ENCODE data around the gene DDIT3.
A peak's percentile ranks its signal among the peaks of the same experiment; 100 is the strongest.
"Not testable (repeated sequence)": the region's sequence is repeated elsewhere in the genome, so short reads cannot be mapped to it uniquely, and the experiment has no call there.

The DDIT3 gene

GRCh38 chr12:57518176-57518919, 2.0 kb downstream of the DDIT3 start:
- H3K4me1 ChIP-seq (ENCODE audit: control insufficient read depth, insufficient read depth, low read length, poor library complexity, severe bottlenecking) = peaks cover 34% of the 10 kb centered on the region
- no peak overlapping the region for H3K27ac ChIP-seq (ENCODE audit: low read depth, low read length, severe bottlenecking)
- H3K4me3 ChIP-seq (ENCODE audit: extremely low read depth, insufficient read depth, low read length, poor library complexity, severe bottlenecking) = peak overlapping the region; percentile 92
- H3K36me3 ChIP-seq (ENCODE audit: control insufficient read depth, insufficient read depth, low read length) = peaks cover 62% of the 10 kb centered on the region
- 96 to 99% methylated on average over 4 to 6 of the region's 8 CpGs for WGBS, 2 experiments (ENCODE audit: insufficient coverage in 2 of 2)
- no peaks in the 10 kb centered on the region for H3K9me3 ChIP-seq (ENCODE audit: control insufficient read depth, low read length)

GRCh38 chr12:57517718-57518117, 2.6 kb downstream of the DDIT3 start:
- not testable (repeated sequence) for H3K4me3 ChIP-seq (ENCODE audit: extremely low read depth, insufficient read depth, low read length, poor library complexity, severe bottlenecking); H3K9me3 ChIP-seq (ENCODE audit: control insufficient read depth, low read length)
- Histone ChIP-seq H3K27ac (ENCODE audit: low read depth, low read length, severe bottlenecking) (peak overlapping the region; percentile 71), H3K36me3 (ENCODE audit: control insufficient read depth, insufficient read depth, low read length) (peaks cover 68% of the 10 kb centered on the region), H3K4me1 (ENCODE audit: control insufficient read depth, insufficient read depth, low read length, poor library complexity, severe bottlenecking) (peaks cover 34% of the 10 kb centered on the region)
- 84 to 90% methylated on average over 8 to 10 of the region's 10 CpGs for WGBS, 2 experiments (ENCODE audit: insufficient coverage in 2 of 2)

- Histone ChIP-seq H3K9me3 (ENCODE audit: control insufficient read depth, low read length) (no peaks in the 10 kb centered on the region), H3K36me3 (ENCODE audit: control insufficient read depth, insufficient read depth, low read length) (peaks cover 74% of the 10 kb centered on the region), H3K27ac (ENCODE audit: low read depth, low read length, severe bottlenecking) (peak overlapping the region; percentile 71), H3K4me3 (ENCODE audit: extremely low read depth, insufficient read depth, low read length, poor library complexity, severe bottlenecking) (no peak overlapping the region), H3K4me1 (ENCODE audit: control insufficient read depth, insufficient read depth, low read length, poor library complexity, severe bottlenecking) (peaks cover 33% of the 10 kb centered on the region)
- 91 to 100% methylated on average over 1 of the region's 1 CpG for WGBS, 2 experiments (ENCODE audit: insufficient coverage in 2 of 2)
These were observed 3.1 kb downstream of the DDIT3 start for GRCh38 chr12:57517187-57517586.

GRCh38 chr12:57516617-57517153, 3.6 kb downstream of the DDIT3 start:
- Histone ChIP-seq H3K9me3 (ENCODE audit: control insufficient read depth, low read length) (no peaks in the 10 kb centered on the region), H3K36me3 (ENCODE audit: control insufficient read depth, insufficient read depth, low read length) (peaks cover 79% of the 10 kb centered on the region), H3K4me1 (ENCODE audit: control insufficient read depth, insufficient read depth, low read length, poor library complexity, severe bottlenecking) (peaks cover 28% of the 10 kb centered on the region), H3K27ac (ENCODE audit: low read depth, low read length, severe bottlenecking) (peak overlapping the region; percentile 71), H3K4me3 (ENCODE audit: extremely low read depth, insufficient read depth, low read length, poor library complexity, severe bottlenecking) (no peak overlapping the region)
- 97 to 98% methylated on average over 8 to 9 of the region's 11 CpGs for WGBS, 2 experiments (ENCODE audit: insufficient coverage in 2 of 2)

- peaks cover 22% of the 10 kb centered on the region for H3K4me1 ChIP-seq (ENCODE audit: control insufficient read depth, insufficient read depth, low read length, poor library complexity, severe bottlenecking)
- H3K27ac ChIP-seq (ENCODE audit: low read depth, low read length, severe bottlenecking) = peak overlapping the region; percentile 36
- no peak overlapping the region for H3K4me3 ChIP-seq (ENCODE audit: extremely low read depth, insufficient read depth, low read length, poor library complexity, severe bottlenecking)
- H3K9me3 ChIP-seq (ENCODE audit: control insufficient read depth, low read length) = no peaks in the 10 kb centered on the region
- peaks cover 85% of the 10 kb centered on the region for H3K36me3 ChIP-seq (ENCODE audit: control insufficient read depth, insufficient read depth, low read length)
- WGBS, 2 experiments (ENCODE audit: insufficient coverage in 2 of 2) = 97% methylated on average over 8 to 9 of the region's 11 CpGs
These were observed 4.3 kb downstream of the DDIT3 start for GRCh38 chr12:57515934-57516541.

GRCh38 chr12:57515408-57515933, 4.8 kb downstream of the DDIT3 start:
- Histone ChIP-seq H3K4me3 (ENCODE audit: extremely low read depth, insufficient read depth, low read length, poor library complexity, severe bottlenecking) (no peak overlapping the region), H3K27ac (ENCODE audit: low read depth, low read length, severe bottlenecking) (peak overlapping the region; percentile 36), H3K36me3 (ENCODE audit: control insufficient read depth, insufficient read depth, low read length) (peaks cover 91% of the 10 kb centered on the region), H3K4me1 (ENCODE audit: control insufficient read depth, insufficient read depth, low read length, poor library complexity, severe bottlenecking) (peaks cover 22% of the 10 kb centered on the region), H3K9me3 (ENCODE audit: control insufficient read depth, low read length) (no peaks in the 10 kb centered on the region)
- 94% methylated on average over 2 of the region's 3 CpGs; no CpG with 5 or more reads in 1 of the 2 experiments for WGBS, 2 experiments (ENCODE audit: insufficient coverage in 2 of 2)

GRCh38 chr12:57514720-57515407, 5.5 kb downstream of the DDIT3 start:
- Histone ChIP-seq H3K27ac (ENCODE audit: low read depth, low read length, severe bottlenecking) (no peak overlapping the region), H3K36me3 (ENCODE audit: control insufficient read depth, insufficient read depth, low read length) (peaks cover 95% of the 10 kb centered on the region), H3K4me3 (ENCODE audit: extremely low read depth, insufficient read depth, low read length, poor library complexity, severe bottlenecking) (no peak overlapping the region), H3K9me3 (ENCODE audit: control insufficient read depth, low read length) (no peaks in the 10 kb centered on the region), H3K4me1 (ENCODE audit: control insufficient read depth, insufficient read depth, low read length, poor library complexity, severe bottlenecking) (peaks cover 22% of the 10 kb centered on the region)
- 97 to 100% methylated on average over 4 to 5 of the region's 9 CpGs for WGBS, 2 experiments (ENCODE audit: insufficient coverage in 2 of 2)

- not testable (repeated sequence) for H3K4me3 ChIP-seq (ENCODE audit: extremely low read depth, insufficient read depth, low read length, poor library complexity, severe bottlenecking); H3K27ac ChIP-seq (ENCODE audit: low read depth, low read length, severe bottlenecking); H3K9me3 ChIP-seq (ENCODE audit: control insufficient read depth, low read length)
- peaks cover 96% of the 10 kb centered on the region for H3K36me3 ChIP-seq (ENCODE audit: control insufficient read depth, insufficient read depth, low read length)
- H3K4me1 ChIP-seq (ENCODE audit: control insufficient read depth, insufficient read depth, low read length, poor library complexity, severe bottlenecking) = peaks cover 22% of the 10 kb centered on the region
- 97% methylated on average over 8 to 9 of the region's 9 CpGs for WGBS, 2 experiments (ENCODE audit: insufficient coverage in 2 of 2)
These were observed 6.1 kb downstream of the DDIT3 start for GRCh38 chr12:57514246-57514645.

GRCh38 chr12:57513677-57514076, 6.6 kb downstream of the DDIT3 start:
- not testable (repeated sequence) for H3K4me3 ChIP-seq (ENCODE audit: extremely low read depth, insufficient read depth, low read length, poor library complexity, severe bottlenecking); H3K27ac ChIP-seq (ENCODE audit: low read depth, low read length, severe bottlenecking); H3K9me3 ChIP-seq (ENCODE audit: control insufficient read depth, low read length)
- WGBS, 2 experiments (ENCODE audit: insufficient coverage in 2 of 2) = 96% methylated on average over 6 of the region's 6 CpGs; no CpG with 5 or more reads in 1 of the 2 experiments
- Histone ChIP-seq H3K4me1 (ENCODE audit: control insufficient read depth, insufficient read depth, low read length, poor library complexity, severe bottlenecking) (peaks cover 22% of the 10 kb centered on the region), H3K36me3 (ENCODE audit: control insufficient read depth, insufficient read depth, low read length) (peaks cover 95% of the 10 kb centered on the region)

GRCh38 chr12:57513266-57513665, 7.0 kb downstream of the DDIT3 start:
- Histone ChIP-seq H3K4me1 (ENCODE audit: control insufficient read depth, insufficient read depth, low read length, poor library complexity, severe bottlenecking) (peaks cover 20% of the 10 kb centered on the region), H3K9me3 (ENCODE audit: control insufficient read depth, low read length) (no peaks in the 10 kb centered on the region), H3K27ac (ENCODE audit: low read depth, low read length, severe bottlenecking) (no peak overlapping the region), H3K36me3 (ENCODE audit: control insufficient read depth, insufficient read depth, low read length) (peaks cover 94% of the 10 kb centered on the region), H3K4me3 (ENCODE audit: extremely low read depth, insufficient read depth, low read length, poor library complexity, severe bottlenecking) (no peak overlapping the region)
- 100% methylated on average over 1 of the region's 5 CpGs for WGBS, 2 experiments (ENCODE audit: insufficient coverage in 2 of 2)
